ENCODE results near the gene EPHB2.

- TF ChIP-seq CTCF (IDR thresholded peaks at IDR 0.05) (no peak), POLR2A (IDR thresholded peaks at IDR 0.05) (no peak)
Observed at GRCh38 chr1:22741118-22741517, 30.5 kb downstream of the EPHB2 start.

All from testis (tissue), 2 donors.